Upper lobe of left lung (tissue), 6 donors: Measurements from ENCODE around the gene KRTAP10-5. TPM values are rescaled to one million over a fixed set of nuclear protein-coding genes. Genes with fewer than 3 reads are reported as not detected.

ENCODE experiments used
- ATAC-seq, 2 donors: fragments of 200-7000 bp; cut with Tn5 transposase; one replicate each; pipeline ENCODE4 v1.9.1; 2022; ENCODE audit warnings: mild to moderate bottlenecking in 2 of 2, moderate library complexity in 2 of 2; ENCODE audit not compliant: low FRiP score in 2 of 2
- DNase-seq, 2 donors: peaks; one replicate each; pipeline ENCODE4 v3.0.0-alpha.2; 2019 to 2020
- H3K27ac ChIP-seq, 4 donors: fragments of 200-600 bp; sonication (generic); one replicate each; pipeline ENCODE4 v1.5.1; 2016 to 2019
- H3K27me3 ChIP-seq, 4 donors: fragments of 200-600 bp; sonication (generic); one replicate each; pipeline ENCODE4 v1.5.1; 2017 to 2019
- H3K36me3 ChIP-seq, 4 donors: fragments of 200-600 bp; sonication (generic); one replicate each; pipeline ENCODE4 v1.5.1; 2016 to 2019
- H3K4me1 ChIP-seq, 4 donors: fragments of 200-600 bp; sonication (generic); one replicate each; pipeline ENCODE4 v1.5.1; 2018 to 2019
- H3K4me3 ChIP-seq, 4 donors: fragments of 200-600 bp; sonication (generic); one replicate each; pipeline ENCODE4 v1.5.1; 2017 to 2019; ENCODE audit warnings: mild to moderate bottlenecking in 2 of 4, moderate library complexity in 1 of 4
- H3K9me3 ChIP-seq, 4 donors: fragments of 200-600 bp; sonication (generic); one replicate each; pipeline ENCODE4 v1.5.1; 2018 to 2019
- CTCF ChIP-seq, 6 experiments: fragments of 450-650 bp in 4 of 6; fragments of 200-600 bp in 2 of 6; sonication (generic) in 2 of 6; IDR thresholded peaks; one replicate each; pipeline ENCODE4 v1.5.1; 2016 to 2019; ENCODE audit warnings: antibody characterized with exemption in 6 of 6
- EP300 ChIP-seq, 4 donors: sonication (generic); formaldehyde crosslinking; IDR thresholded peaks; one replicate each; pipeline ENCODE4 v1.5.1; 2017; ENCODE audit warnings: antibody characterized with exemption in 4 of 4, control low read depth in 2 of 4
- POLR2A ChIP-seq, 4 donors: fragments of 450-650 bp; IDR thresholded peaks; one replicate each; pipeline ENCODE4 v1.5.1; 2016 to 2017; ENCODE audit warnings: antibody characterized with exemption in 4 of 4, mild to moderate bottlenecking in 2 of 4
- POLR2AphosphoS5 ChIP-seq, 2 donors: sonication (generic); formaldehyde crosslinking; IDR thresholded peaks; one replicate each; pipeline ENCODE4 v1.5.1; 2017; ENCODE audit warnings: antibody characterized with exemption in 2 of 2
- WGBS, 2 donors: methylation state at CpG; one replicate each; pipeline ENCODE4 v1.1.5; 2017 to 2018; 5-methylcytosine and 5-hydroxymethylcytosine counted together
- total RNA-seq, 6 donors: library from RNA; depleted of rRNA in 4 of 6; stranded (reverse); fragments of >200 nt in 4 of 6; gene quantifications; one replicate each; pipeline versions ENCODE4 v1.1.0 to v1.2.1, GENCODE V29; 2016 to 2021
- donor health status: DM: no; HTN: no; CAD: no; lungs with moderate emphysema.
- donor health status: DM: no; HTN: yes; CAD: no; lungs with severe emphysema.

Gene KRTAP10-5
- total RNA-seq, 6 donors from 2014 or later: not detected

GRCh38 chr21:44529503-44530125 lies 50.8 kb downstream of the KRTAP10-5 start:
- H3K27me3 ChIP-seq: no peaks in the 10 kb centered on the region
- H3K36me3 ChIP-seq: no peaks in the 10 kb centered on the region
- no peak overlapping the region for H3K4me3 ChIP-seq
- no peak for ATAC-seq
- peak in 1 of 2 donors; percentile 11 for DNase-seq
- 76 to 80% methylated on average over 11 to 22 of the region's 23 CpGs for WGBS, 2 donors
- TF ChIP-seq POLR2AphosphoS5 (IDR thresholded peaks at IDR 0.05): no peak
- TF ChIP-seq CTCF (IDR thresholded peaks at IDR 0.05): no peak
- TF ChIP-seq EP300 (IDR thresholded peaks at IDR 0.05): no peak
- no peak for TF ChIP-seq POLR2A (IDR thresholded peaks at IDR 0.05)
- no peaks in the 10 kb centered on the region for H3K4me1 ChIP-seq
- no peaks in the 10 kb centered on the region for H3K9me3 ChIP-seq
- H3K27ac ChIP-seq: no peak overlapping the region

Other genes with a start within 250 kb of the KRTAP10-5 start
- gene CFAP410, start 241.2 kb downstream of the KRTAP10-5 start, total RNA-seq: 10 to 100 TPM; 34.4 to 85.9 (median 48.4) TPM
- gene TRPM2, start 227.0 kb downstream of the KRTAP10-5 start, total RNA-seq: 10 to 100 TPM in 4 of 6 donors, 1 to 10 TPM in 2; 2.2 to 37.7 (median 12.7) TPM
- gene LRRC3, start 125.1 kb downstream of the KRTAP10-5 start, total RNA-seq: 10 to 100 TPM in 1 of 6 donors, 1 to 10 TPM in 5; 3.1 to 11.5 (median 4.6) TPM
- gene KRTAP10-1, start 40.4 kb downstream of the KRTAP10-5 start, total RNA-seq: not detected
- not detected for gene KRTAP10-2, start 29.1 kb downstream of the KRTAP10-5 start, total RNA-seq
- gene KRTAP10-3, start 21.8 kb downstream of the KRTAP10-5 start, total RNA-seq: not detected
- not detected for gene KRTAP10-4, start 6.9 kb downstream of the KRTAP10-5 start, total RNA-seq
- not detected for gene KRTAP10-6, start 11.9 kb upstream of the KRTAP10-5 start, total RNA-seq
- not detected for gene KRTAP10-7, start 20.0 kb upstream of the KRTAP10-5 start, total RNA-seq
- gene KRTAP10-8, start 31.5 kb upstream of the KRTAP10-5 start, total RNA-seq: not detected
- gene KRTAP10-9, start 46.5 kb upstream of the KRTAP10-5 start, total RNA-seq: not detected
- not detected for gene KRTAP10-10, start 56.8 kb upstream of the KRTAP10-5 start, total RNA-seq
- gene KRTAP10-11, start 65.8 kb upstream of the KRTAP10-5 start, total RNA-seq: not detected
- not detected for gene KRTAP12-4, start 74.1 kb upstream of the KRTAP10-5 start, total RNA-seq
- gene KRTAP12-3, start 77.3 kb upstream of the KRTAP10-5 start, total RNA-seq: not detected
- not detected for gene KRTAP12-2, start 86.3 kb upstream of the KRTAP10-5 start, total RNA-seq
- not detected for gene KRTAP12-1, start 101.6 kb upstream of the KRTAP10-5 start, total RNA-seq
- not detected for gene KRTAP10-12, start 116.6 kb upstream of the KRTAP10-5 start, total RNA-seq
- under 1 TPM in 2 of 6 donors, not detected in 4; 0.14 to 0.17 TPM for gene TSPEAR, start 131.0 kb upstream of the KRTAP10-5 start, total RNA-seq
- gene UBE2G2, start 221.2 kb upstream of the KRTAP10-5 start, total RNA-seq: 100 to 1,000 TPM in 1 of 6 donors, 10 to 100 TPM in 5; 74.4 to 218 (median 80.1) TPM
- 10 to 100 TPM; 46.1 to 97.6 (median 73.2) TPM for gene SUMO3, start 237.5 kb upstream of the KRTAP10-5 start, total RNA-seq